DND-41 (cell line): Measurements from ENCODE around the gene PXDC1.
"Not testable (repeated sequence)": the region's sequence is repeated elsewhere in the genome, so short reads cannot be mapped to it uniquely, and the experiment has no call there.

Experiments
- ATAC-seq: fragments of 200-7000 bp; cut with Tn5 transposase; 3 replicates; pipeline ENCODE4 v1.9.1; 2021; ENCODE audit warnings: low read depth; ENCODE audit not compliant: insufficient read depth
- DNase-seq: peaks from one replicate; pipeline ENCODE4 v3.0.0-alpha.2; 2020
- H2AFZ ChIP-seq: 2 replicates; pipeline ENCODE4 v1.6.0; 2012; ENCODE audit warnings: low read depth, low read length
- H3K27ac ChIP-seq: 2 replicates; pipeline ENCODE4 v1.5.1; 2012; ENCODE audit warnings: low read length, inconsistent platforms
- H3K27me3 ChIP-seq: fragments of 200-600 bp; sonication (generic); 2 replicates; pipeline ENCODE4 v1.6.0; 2012; ENCODE audit warnings: low read length, mild to moderate bottlenecking, inconsistent platforms; ENCODE audit not compliant: insufficient read depth, poor library complexity
- H3K36me3 ChIP-seq: 2 replicates; pipeline ENCODE4 v1.5.1; 2012; ENCODE audit warnings: low read length, inconsistent platforms; ENCODE audit not compliant: insufficient read depth
- H3K4me1 ChIP-seq: 2 replicates; pipeline ENCODE4 v1.5.1; 2012; ENCODE audit warnings: mild to moderate bottlenecking, low read length; ENCODE audit not compliant: insufficient read depth
- H3K4me2 ChIP-seq: 2 replicates; pipeline ENCODE4 v1.6.0; 2012; ENCODE audit warnings: mild to moderate bottlenecking, moderate library complexity, low read length, inconsistent platforms; ENCODE audit not compliant: insufficient read depth
- H3K4me3 ChIP-seq, 2 experiments: fragments of 200-600 bp in 1 of 2; shearing (Covaris generic) in 1 of 2; 2 replicates each; pipeline ENCODE4 v1.5.1; 2012 to 2016; ENCODE audit warnings: inconsistent platforms in 2 of 2, low read length in 2 of 2, mild to moderate bottlenecking in 2 of 2, low read depth in 1 of 2, moderate library complexity in 1 of 2
- H3K79me2 ChIP-seq: 2 replicates; pipeline ENCODE4 v1.6.0; 2012; ENCODE audit warnings: low read length, inconsistent platforms; ENCODE audit not compliant: insufficient read depth
- H3K9ac ChIP-seq: 2 replicates; pipeline ENCODE4 v1.6.0; 2012; ENCODE audit warnings: low read depth, mild to moderate bottlenecking, inconsistent platforms, low read length, moderate library complexity
- H3K9me3 ChIP-seq: 2 replicates; pipeline ENCODE4 v1.5.1; 2012; ENCODE audit warnings: low read length, moderate library complexity, mild to moderate bottlenecking, inconsistent platforms; ENCODE audit not compliant: insufficient read depth, severe bottlenecking
- H4K20me1 ChIP-seq: 2 replicates; pipeline ENCODE4 v1.6.0; 2012; ENCODE audit warnings: low read length; ENCODE audit not compliant: insufficient read depth
- EZH2 ChIP-seq: IDR thresholded peaks from 3 replicates; pipeline ENCODE4 v1.6.1; 2012; ENCODE audit warnings: borderline replicate concordance, low read depth, mild to moderate bottlenecking, moderate library complexity, low read length, inconsistent platforms; ENCODE audit not compliant: severe bottlenecking
- TF ChIP-seq, protein P1 (sequence below): IDR thresholded peaks from 2 replicates; pipeline ENCODE4 v1.5.1; 2012; ENCODE audit warnings: borderline replicate concordance, low read length, moderate library complexity, mild to moderate bottlenecking; ENCODE audit not compliant: poor library complexity, severe bottlenecking; ENCODE audit errors: extremely low read depth

Gene PXDC1

GRCh38 chr6:3769610-3770009, 18.1 kb upstream of the PXDC1 start:
- H3K4me3 ChIP-seq, result no peak overlapping the region
- H3K4me1 ChIP-seq, result no peaks in the 10 kb centered on the region
- no peak for TF ChIP-seq EZH2
- TF ChIP-seq, protein P1, sequence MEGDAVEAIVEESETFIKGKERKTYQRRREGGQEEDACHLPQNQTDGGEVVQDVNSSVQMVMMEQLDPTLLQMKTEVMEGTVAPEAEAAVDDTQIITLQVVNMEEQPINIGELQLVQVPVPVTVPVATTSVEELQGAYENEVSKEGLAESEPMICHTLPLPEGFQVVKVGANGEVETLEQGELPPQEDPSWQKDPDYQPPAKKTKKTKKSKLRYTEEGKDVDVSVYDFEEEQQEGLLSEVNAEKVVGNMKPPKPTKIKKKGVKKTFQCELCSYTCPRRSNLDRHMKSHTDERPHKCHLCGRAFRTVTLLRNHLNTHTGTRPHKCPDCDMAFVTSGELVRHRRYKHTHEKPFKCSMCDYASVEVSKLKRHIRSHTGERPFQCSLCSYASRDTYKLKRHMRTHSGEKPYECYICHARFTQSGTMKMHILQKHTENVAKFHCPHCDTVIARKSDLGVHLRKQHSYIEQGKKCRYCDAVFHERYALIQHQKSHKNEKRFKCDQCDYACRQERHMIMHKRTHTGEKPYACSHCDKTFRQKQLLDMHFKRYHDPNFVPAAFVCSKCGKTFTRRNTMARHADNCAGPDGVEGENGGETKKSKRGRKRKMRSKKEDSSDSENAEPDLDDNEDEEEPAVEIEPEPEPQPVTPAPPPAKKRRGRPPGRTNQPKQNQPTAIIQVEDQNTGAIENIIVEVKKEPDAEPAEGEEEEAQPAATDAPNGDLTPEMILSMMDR, result no peak
- peaks cover 15% of the 10 kb centered on the region for H3K27me3 ChIP-seq
- no peak overlapping the region for H3K9ac ChIP-seq
- H3K27ac ChIP-seq, result no peak overlapping the region
- ATAC-seq, result no peak
- H3K36me3 ChIP-seq, result no peaks in the 10 kb centered on the region
- H3K4me2 ChIP-seq, result no peak overlapping the region
- no peaks in the 10 kb centered on the region for H3K9me3 ChIP-seq
- no peaks in the 10 kb centered on the region; the same call in 1 of the 2 replicates for H4K20me1 ChIP-seq
- no peak for DNase-seq
- no peaks in the 10 kb centered on the region for H3K79me2 ChIP-seq
- no peak overlapping the region for H2AFZ ChIP-seq

- no peak for TF ChIP-seq EZH2
- TF ChIP-seq, protein P1, result no peak
- Histone ChIP-seq H2AFZ (no peak overlapping the region), H3K4me2 (no peak overlapping the region), H3K4me1 (no peaks in the 10 kb centered on the region), H3K27ac (no peak overlapping the region), H3K27me3 (peaks cover 19% of the 10 kb centered on the region), H4K20me1 (no peaks in the 10 kb centered on the region; the same call in 1 of the 2 replicates), H3K36me3 (no peaks in the 10 kb centered on the region), H3K9me3 (no peaks in the 10 kb centered on the region), H3K9ac (no peak overlapping the region), H3K4me3 (no peak overlapping the region), H3K79me2 (no peaks in the 10 kb centered on the region)
- ATAC-seq (no peak), DNase-seq (no peak)
Observed at GRCh38 chr6:3768502-3768901, 17.0 kb upstream of the PXDC1 start.

DNA sequence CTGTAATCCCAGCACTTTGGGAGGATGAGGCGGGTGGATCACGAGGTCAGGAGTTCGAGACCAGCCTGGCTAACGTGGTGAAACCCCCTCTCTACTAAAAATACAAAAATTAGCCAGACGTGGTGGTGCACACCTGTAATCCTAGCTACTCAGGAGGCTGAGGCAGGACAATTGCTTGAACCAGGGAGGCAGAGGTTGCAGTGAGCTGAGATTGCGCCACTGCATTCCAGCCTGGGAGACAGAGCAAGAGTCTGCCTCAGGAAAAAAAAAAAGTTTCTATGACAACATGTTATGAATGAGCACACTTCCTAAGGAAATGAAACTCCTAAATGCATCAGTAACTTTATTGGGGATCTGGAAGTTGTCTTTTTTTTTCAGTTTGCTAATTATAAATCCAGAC, 16.0 kb upstream of the PXDC1 start:
- H3K4me3 ChIP-seq, H3K36me3 ChIP-seq, DNase-seq, ATAC-seq, H3K4me1 ChIP-seq, H4K20me1 ChIP-seq, H3K79me2 ChIP-seq, H2AFZ ChIP-seq, H3K9me3 ChIP-seq, H3K9ac ChIP-seq, H3K4me2 ChIP-seq, H3K27ac ChIP-seq: not testable (repeated sequence)
- H3K27me3 ChIP-seq, result peaks cover 19% of the 10 kb centered on the region

DNA sequence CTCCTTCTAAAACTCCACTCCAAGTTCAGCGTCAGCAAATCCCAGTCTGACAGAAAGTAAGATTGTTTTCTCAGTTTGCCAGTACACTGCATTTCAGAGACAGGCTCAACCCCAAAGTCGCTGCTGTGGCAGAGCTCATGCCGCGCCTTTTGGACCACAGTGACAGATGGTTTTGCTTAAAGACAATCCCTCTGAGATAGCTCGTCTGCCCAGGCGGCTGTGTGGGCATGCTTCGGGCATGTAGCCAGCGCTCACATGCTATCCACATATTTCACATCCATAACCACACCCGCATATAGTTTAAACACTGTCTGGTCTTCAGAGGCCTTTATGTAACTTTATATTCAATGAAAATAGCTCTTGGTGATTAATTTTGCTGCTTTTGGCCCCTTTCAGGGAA, 14.7 kb upstream of the PXDC1 start:
- Histone ChIP-seq H3K9ac (no peak overlapping the region), H4K20me1 (no peaks in the 10 kb centered on the region; the same call in 1 of the 2 replicates), H3K9me3 (no peaks in the 10 kb centered on the region), H3K27me3 (peaks cover 19% of the 10 kb centered on the region), H3K4me1 (no peaks in the 10 kb centered on the region), H3K27ac (no peak overlapping the region), H3K4me3 (no peak overlapping the region), H3K79me2 (no peaks in the 10 kb centered on the region), H3K4me2 (no peak overlapping the region), H2AFZ (no peak overlapping the region), H3K36me3 (no peaks in the 10 kb centered on the region)
- DNase-seq (no peak), ATAC-seq (no peak)
- TF ChIP-seq EZH2, result no peak
- TF ChIP-seq, protein P1, result no peak
